LNCaP clone FGC (cell line): ENCODE results near the gene SFTPA1.
"Not testable (repeated sequence)": the region's sequence is repeated elsewhere in the genome, so short reads cannot be mapped to it uniquely, and the experiment has no call there.

Experiments used
- DNase-seq: peaks from one replicate; pipeline ENCODE4 v3.0.0-alpha.2; 2011; ENCODE audit warnings: low read depth
- H3K4me3 ChIP-seq: 2 replicates; pipeline ENCODE4 v1.5.1; 2011; ENCODE audit warnings: mild to moderate bottlenecking, low read depth, low read length, control low read depth
- TF ChIP-seq, protein P1 (sequence below): IDR thresholded peaks from 2 replicates; pipeline ENCODE4 v1.5.1; 2012; ENCODE audit warnings: mild to moderate bottlenecking; ENCODE audit not compliant: control insufficient read depth, insufficient read depth; ENCODE audit errors: extremely low read depth

Gene SFTPA1

DNA sequence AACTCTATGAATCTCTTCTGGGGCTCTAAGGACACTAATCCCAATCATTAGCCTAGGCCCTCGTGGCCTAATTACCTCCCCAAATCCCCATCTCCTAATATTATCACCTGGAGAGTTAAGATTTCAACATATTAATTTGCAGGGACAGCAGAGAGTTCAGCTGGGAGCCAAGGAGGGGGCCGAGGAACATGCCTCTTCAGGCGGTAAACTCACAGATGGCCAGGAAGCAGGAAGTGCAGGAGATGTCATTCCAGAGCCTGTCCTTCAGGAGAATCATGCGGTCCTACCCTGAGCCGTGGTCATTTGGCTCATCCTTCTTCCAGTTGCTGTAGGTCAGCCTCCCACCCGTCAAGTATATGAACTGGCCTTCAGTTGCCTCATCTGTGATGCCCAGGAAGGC, 28.6 kb upstream of the SFTPA1 start:
- DNase-seq: no peak
- TF ChIP-seq, protein P1, sequence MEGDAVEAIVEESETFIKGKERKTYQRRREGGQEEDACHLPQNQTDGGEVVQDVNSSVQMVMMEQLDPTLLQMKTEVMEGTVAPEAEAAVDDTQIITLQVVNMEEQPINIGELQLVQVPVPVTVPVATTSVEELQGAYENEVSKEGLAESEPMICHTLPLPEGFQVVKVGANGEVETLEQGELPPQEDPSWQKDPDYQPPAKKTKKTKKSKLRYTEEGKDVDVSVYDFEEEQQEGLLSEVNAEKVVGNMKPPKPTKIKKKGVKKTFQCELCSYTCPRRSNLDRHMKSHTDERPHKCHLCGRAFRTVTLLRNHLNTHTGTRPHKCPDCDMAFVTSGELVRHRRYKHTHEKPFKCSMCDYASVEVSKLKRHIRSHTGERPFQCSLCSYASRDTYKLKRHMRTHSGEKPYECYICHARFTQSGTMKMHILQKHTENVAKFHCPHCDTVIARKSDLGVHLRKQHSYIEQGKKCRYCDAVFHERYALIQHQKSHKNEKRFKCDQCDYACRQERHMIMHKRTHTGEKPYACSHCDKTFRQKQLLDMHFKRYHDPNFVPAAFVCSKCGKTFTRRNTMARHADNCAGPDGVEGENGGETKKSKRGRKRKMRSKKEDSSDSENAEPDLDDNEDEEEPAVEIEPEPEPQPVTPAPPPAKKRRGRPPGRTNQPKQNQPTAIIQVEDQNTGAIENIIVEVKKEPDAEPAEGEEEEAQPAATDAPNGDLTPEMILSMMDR: no peak
- no peak overlapping the region for H3K4me3 ChIP-seq

GRCh38 chr10:79582954-79583353, 27.8 kb upstream of the SFTPA1 start:
- DNase-seq, H3K4me3 ChIP-seq: not testable (repeated sequence)

- no peak overlapping the region for H3K4me3 ChIP-seq
- DNase-seq: no peak
- TF ChIP-seq, protein P1: no peak
These were observed 27.2 kb upstream of the SFTPA1 start for GRCh38 chr10:79583488-79584024.

- TF ChIP-seq, protein P1: no peak
- DNase-seq: no peak
- H3K4me3 ChIP-seq: no peak overlapping the region
These were observed 24.7 kb upstream of the SFTPA1 start for GRCh38 chr10:79585870-79586527.

- TF ChIP-seq, protein P1: no peak
- no peak overlapping the region for H3K4me3 ChIP-seq
- no peak for DNase-seq
These were observed 23.8 kb upstream of the SFTPA1 start for GRCh38 chr10:79586933-79587332.

DNA sequence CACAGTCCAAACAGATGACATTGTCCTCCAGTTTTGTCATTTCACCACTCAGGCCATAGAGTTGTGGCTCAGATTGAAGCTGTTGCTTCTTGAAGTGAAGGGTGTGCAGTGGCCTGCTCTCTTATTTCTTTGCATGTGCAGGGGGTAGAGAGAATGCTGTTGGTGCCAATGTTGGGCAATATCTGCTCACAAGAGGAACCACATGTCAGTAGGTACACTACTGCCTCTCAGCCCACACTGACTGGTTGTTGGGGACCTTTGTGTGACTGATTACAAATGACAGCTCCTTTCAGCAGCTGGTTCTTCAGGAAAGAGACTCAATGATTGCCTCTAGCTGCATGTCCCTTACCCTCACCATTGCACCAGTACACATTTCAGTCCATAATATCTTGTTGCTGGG, 21.9 kb upstream of the SFTPA1 start:
- no peak for DNase-seq
- H3K4me3 ChIP-seq: no peak overlapping the region
- TF ChIP-seq, protein P1: no peak

DNA sequence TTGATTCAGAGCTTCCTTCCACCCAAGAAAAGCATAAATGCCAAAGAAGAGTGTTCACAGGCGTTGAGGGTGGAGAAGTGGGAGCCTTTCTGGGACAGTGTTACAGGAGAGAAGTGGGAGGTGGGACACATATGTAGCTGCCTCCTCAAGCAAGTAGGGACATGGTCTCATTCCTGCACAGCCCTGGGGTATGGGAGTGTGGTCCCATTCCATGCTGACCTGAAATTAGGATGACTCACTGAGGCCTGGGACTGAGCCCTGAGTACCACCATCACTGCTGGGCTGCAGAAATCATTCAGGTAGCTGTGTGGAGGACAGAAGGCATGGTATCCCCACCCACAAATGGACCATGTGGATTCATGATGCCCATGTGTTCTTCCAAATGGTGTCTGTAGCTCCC, 17.4 kb upstream of the SFTPA1 start:
- TF ChIP-seq, protein P1: no peak
- no peak overlapping the region for H3K4me3 ChIP-seq
- DNase-seq: no peak

- H3K4me3 ChIP-seq, DNase-seq: not testable (repeated sequence)
These were observed 16.2 kb upstream of the SFTPA1 start for GRCh38 chr10:79594565-79594964.
